Endodermal cell (in vitro differentiated cells): ENCODE measurements around the gene EGLN1. TPM values are rescaled to one million over a fixed set of nuclear protein-coding genes. Genes with fewer than 3 reads are reported as not detected.

Source experiments
- DNase-seq: peaks from one replicate; pipeline ENCODE4 v3.0.0-alpha.2; 2017
- H3K27ac ChIP-seq: 2 replicates; pipeline ENCODE4 v1.5.1; 2013; ENCODE audit warnings: mild to moderate bottlenecking, low read depth, low read length, moderate library complexity
- H3K27me3 ChIP-seq: 2 replicates; pipeline ENCODE4 v1.6.1; 2013; ENCODE audit warnings: mild to moderate bottlenecking, low read length, moderate library complexity; ENCODE audit not compliant: insufficient read depth, control insufficient read depth, poor library complexity, severe bottlenecking
- H3K36me3 ChIP-seq: 2 replicates; pipeline ENCODE4 v1.7.0; 2013; ENCODE audit warnings: mild to moderate bottlenecking, low read length, moderate library complexity; ENCODE audit not compliant: control insufficient read depth, insufficient read depth
- H3K4me1 ChIP-seq: one replicate; pipeline ENCODE4 v1.7.0; 2013; ENCODE audit warnings: low read length; ENCODE audit not compliant: control insufficient read depth, insufficient read depth
- H3K4me3 ChIP-seq: 2 replicates; pipeline ENCODE4 v1.5.1; 2013; ENCODE audit warnings: mild to moderate bottlenecking, low read length, moderate library complexity
- H3K9ac ChIP-seq: 2 replicates; pipeline ENCODE4 v1.6.1; 2013; ENCODE audit warnings: mild to moderate bottlenecking, low read length, moderate library complexity; ENCODE audit not compliant: poor library complexity, severe bottlenecking; ENCODE audit errors: extremely low read depth
- H3K9me3 ChIP-seq: 2 replicates; pipeline ENCODE4 v1.6.1; 2013; ENCODE audit warnings: mild to moderate bottlenecking, low read length, moderate library complexity; ENCODE audit not compliant: control insufficient read depth
- H3K27ac Mint-ChIP-seq: 2 replicates; pipeline ENCODE4 v1.8.0; 2020; ENCODE audit warnings: mixed read lengths
- H3K27me3 Mint-ChIP-seq: 2 replicates; pipeline ENCODE4 v1.8.0; 2021; ENCODE audit warnings: mild to moderate bottlenecking, mixed read lengths; ENCODE audit not compliant: insufficient read depth
- H3K36me3 Mint-ChIP-seq: 2 replicates; pipeline ENCODE4 v1.8.0; 2020; ENCODE audit warnings: low read depth, mixed read lengths
- H3K4me1 Mint-ChIP-seq: 2 replicates; pipeline ENCODE4 v1.8.0; 2020; ENCODE audit warnings: mixed read lengths
- H3K4me3 Mint-ChIP-seq: 2 replicates; pipeline ENCODE4 v1.8.0; 2020; ENCODE audit warnings: mild to moderate bottlenecking, moderate library complexity, mixed read lengths
- H3K9me3 Mint-ChIP-seq: 2 replicates; pipeline ENCODE4 v1.8.0; 2020; ENCODE audit warnings: mild to moderate bottlenecking, mixed read lengths
- CTCF ChIP-seq: fragments of 200-600 bp; sonication (generic); conservative IDR thresholded peaks from 2 replicates; pipeline ENCODE4 v1.5.0; 2021; ENCODE audit warnings: antibody characterized with exemption, mild to moderate bottlenecking
- WGBS, 2 experiments: methylation state at CpG; one replicate each; pipeline versions ENCODE4 v1.1.5 to v1.1.7; 2013; ENCODE audit warnings: missing lambda C conversion rate in 2 of 2, mixed read lengths in 1 of 2; ENCODE audit not compliant: insufficient coverage in 1 of 2, insufficient read length in 1 of 2; 5-methylcytosine and 5-hydroxymethylcytosine counted together
- total RNA-seq, 2 donors: library from RNA; stranded (reverse); fragmentation: NEBNext Ultra II Directional in 1 of 2; extraction: Animal tissue kit (Norgen Biotek cat#: 25700) in 1 of 2; gene quantifications; 2 replicates in 1 of 2; 3 replicates in 1 of 2; pipeline ENCODE4 v1.2.1, GENCODE V29; 2021

The EGLN1 gene
- total RNA-seq, 2 donors from 2014 or later = 12.2 to 17.4 TPM

- DNase-seq = no peak
- Histone ChIP-seq H3K27ac (no peak overlapping the region), H3K27me3 (no peaks in the 10 kb centered on the region), H3K36me3 (no peaks in the 10 kb centered on the region), H3K4me1 (peaks cover under 1% of the 10 kb centered on the region), H3K9ac (no peak overlapping the region), H3K4me3 (no peak overlapping the region), H3K9me3 (no peaks in the 10 kb centered on the region)
- H3K4me1 Mint-ChIP-seq = peaks cover 16% of the 10 kb centered on the region
- H3K36me3 Mint-ChIP-seq = no peaks in the 10 kb centered on the region
- no peaks in the 10 kb centered on the region for H3K9me3 Mint-ChIP-seq
- 98% methylated on average over 5 of the region's 5 CpGs; no CpG with 5 or more reads in 1 of the 2 experiments for WGBS, 2 experiments
- no peak overlapping the region for H3K27ac Mint-ChIP-seq
- no peak for TF ChIP-seq CTCF
- no peaks in the 10 kb centered on the region for H3K27me3 Mint-ChIP-seq
- H3K4me3 Mint-ChIP-seq = no peak overlapping the region
Measured at GRCh38 chr1:231387770-231388669, 34.1 kb downstream of the EGLN1 start.

- no peaks in the 10 kb centered on the region for H3K36me3 Mint-ChIP-seq
- no peak for TF ChIP-seq CTCF
Measured at GRCh38 chr1:231386466-231386865, 35.6 kb downstream of the EGLN1 start.

GRCh38 chr1:231385416-231385748 is 36.7 kb downstream of the EGLN1 start:
- no peak for TF ChIP-seq CTCF
- Histone ChIP-seq H3K4me3 (no peak overlapping the region), H3K4me1 (no peaks in the 10 kb centered on the region), H3K27ac (no peak overlapping the region), H3K27me3 (no peaks in the 10 kb centered on the region), H3K9me3 (no peaks in the 10 kb centered on the region), H3K9ac (no peak overlapping the region), H3K36me3 (no peaks in the 10 kb centered on the region)
- Mint-ChIP-seq H3K27me3 (no peaks in the 10 kb centered on the region), H3K36me3 (no peaks in the 10 kb centered on the region), H3K9me3 (no peaks in the 10 kb centered on the region), H3K27ac (no peak overlapping the region), H3K4me1 (peaks cover 9% of the 10 kb centered on the region), H3K4me3 (no peak overlapping the region)
- WGBS, 2 experiments = 91 to 95% methylated on average over 2 of the region's 2 CpGs
- DNase-seq = no peak

More at GRCh38 chr1:231386466-231386865, 35.6 kb downstream of the EGLN1 start:
- no peaks in the 10 kb centered on the region for H3K4me1 ChIP-seq
- H3K9ac ChIP-seq = no peak overlapping the region
- H3K27me3 Mint-ChIP-seq = no peaks in the 10 kb centered on the region
- no peak overlapping the region for H3K4me3 Mint-ChIP-seq
- no peak for DNase-seq
- H3K4me3 ChIP-seq = no peak overlapping the region
- H3K4me1 Mint-ChIP-seq = peaks cover 9% of the 10 kb centered on the region
- H3K36me3 ChIP-seq = no peaks in the 10 kb centered on the region
- H3K27ac ChIP-seq = no peak overlapping the region
- no peak overlapping the region for H3K27ac Mint-ChIP-seq
- no peaks in the 10 kb centered on the region for H3K27me3 ChIP-seq
- H3K9me3 Mint-ChIP-seq = no peaks in the 10 kb centered on the region
- no peaks in the 10 kb centered on the region for H3K9me3 ChIP-seq
